GM19035 (cell line): ENCODE data around the gene KRTAP9-9.
"Not testable (repeated sequence)": the region's sequence is repeated elsewhere in the genome, so short reads cannot be mapped to it uniquely, and the experiment has no call there.

Source experiments
- ATAC-seq: cut with Tn5 transposase; IDR thresholded peaks from one replicate; pipeline ENCODE4 v1.9.1; 2021; ENCODE audit not compliant: unreplicated experiment

The KRTAP9-9 gene

GRCh38 chr17:41255381-41256290 lies at the start of gene KRTAP9-9:
TSS of gene KRTAP9-9 (plus strand) at chr17:41255384.
- ATAC-seq, result not testable (repeated sequence)

- ATAC-seq, result no peak
Measured at GRCh38 chr17:41211845-41212466, 43.2 kb upstream of the KRTAP9-9 start.

GRCh38 chr17:41212524-41213169 lies 42.5 kb upstream of the KRTAP9-9 start:
- no peak for ATAC-seq

GRCh38 chr17:41215681-41216080 lies 39.5 kb upstream of the KRTAP9-9 start:
- no peak for ATAC-seq

- no peak for ATAC-seq
Measured at GRCh38 chr17:41223821-41224220, 31.4 kb upstream of the KRTAP9-9 start.

- ATAC-seq, result no peak
Measured at GRCh38 chr17:41226051-41226450, 29.1 kb upstream of the KRTAP9-9 start.

GRCh38 chr17:41226598-41227095 lies 28.5 kb upstream of the KRTAP9-9 start, which contains the start of gene KRTAP9-2:
TSS of gene KRTAP9-2 (plus strand) at chr17:41226648. CDS start at chr17:41226655, 7 bp downstream.
- not testable (repeated sequence) for ATAC-seq

GRCh38 chr17:41230094-41230493 lies 25.1 kb upstream of the KRTAP9-9 start:
- ATAC-seq, result no peak

- ATAC-seq, result no peak
Measured at GRCh38 chr17:41231731-41232130, 23.5 kb upstream of the KRTAP9-9 start.

GRCh38 chr17:41232399-41233105 lies 22.6 kb upstream of the KRTAP9-9 start, which contains the start of gene KRTAP9-3:
TSS of gene KRTAP9-3 (plus strand) at chr17:41232449. CDS start at chr17:41232502, 53 bp downstream.
- not testable (repeated sequence) for ATAC-seq

GRCh38 chr17:41237116-41237515 lies 18.1 kb upstream of the KRTAP9-9 start:
- ATAC-seq, result not testable (repeated sequence)

- ATAC-seq, result not testable (repeated sequence)
Measured at GRCh38 chr17:41237949-41238437, 17.2 kb upstream of the KRTAP9-9 start, which contains the start of gene KRTAP9-8. TSS of gene KRTAP9-8 (plus strand) at chr17:41237999. CDS start at chr17:41238052, 53 bp downstream.

GRCh38 chr17:41246995-41247787 lies 8.0 kb upstream of the KRTAP9-9 start:
- not testable (repeated sequence) for ATAC-seq

- ATAC-seq, result not testable (repeated sequence)
Measured at GRCh38 chr17:41249637-41250240, 5.4 kb upstream of the KRTAP9-9 start, which contains the start of gene KRTAP9-4. TSS of gene KRTAP9-4 (plus strand) at chr17:41249687. CDS start at chr17:41249721, 34 bp downstream.

- no peak for ATAC-seq
Measured at GRCh38 chr17:41251261-41251660, 3.9 kb upstream of the KRTAP9-9 start.

- ATAC-seq, result no peak
Measured at GRCh38 chr17:41254861-41255260, 323 bp upstream of the KRTAP9-9 start.

GRCh38 chr17:41256291-41256685 lies 1.1 kb downstream of the KRTAP9-9 start:
- ATAC-seq, result no peak

- no peak for ATAC-seq
Measured at GRCh38 chr17:41258406-41258805, 3.2 kb downstream of the KRTAP9-9 start.

- ATAC-seq, result no peak
Measured at GRCh38 chr17:41263212-41263611, 8.0 kb downstream of the KRTAP9-9 start.
